SJSA1 (cell line): ENCODE results near the gene GRIN2A. TPM values are rescaled to one million over a fixed set of nuclear protein-coding genes. Genes with fewer than 3 reads are reported as not detected.

Experiments used
- DNase-seq, 2 experiments: peaks; one replicate each; pipeline ENCODE4 v3.0.0-alpha.2; 2015 to 2020; ENCODE audit warnings: low spot score in 2 of 2, low read depth in 1 of 2
- H3K27ac ChIP-seq: fragments of 250-450 bp; sonication (Bioruptor Pico); 2 replicates; pipeline ENCODE4 v1.5.1; 2020; ENCODE audit warnings: mild to moderate bottlenecking, moderate library complexity
- H3K27me3 ChIP-seq: fragments of 250-450 bp; sonication (Bioruptor Pico); replicated peaks from 2 replicates; pipeline ENCODE4 v1.5.1; 2020; ENCODE audit warnings: mild to moderate bottlenecking, moderate library complexity
- H3K36me3 ChIP-seq: fragments of 250-450 bp; sonication (Bioruptor Pico); 2 replicates; pipeline ENCODE4 v1.5.1; 2020; ENCODE audit warnings: mild to moderate bottlenecking
- H3K4me1 ChIP-seq: fragments of 250-450 bp; sonication (Bioruptor Pico); replicated peaks from 2 replicates; pipeline ENCODE4 v1.6.1; 2021; ENCODE audit warnings: mild to moderate bottlenecking
- H3K4me3 ChIP-seq: fragments of 250-450 bp; sonication (Bioruptor Pico); 2 replicates; pipeline ENCODE4 v1.5.1; 2020; ENCODE audit warnings: mild to moderate bottlenecking
- H3K9me3 ChIP-seq: fragments of 250-450 bp; sonication (Bioruptor Pico); replicated peaks from 2 replicates; pipeline ENCODE4 v1.5.1; 2020; ENCODE audit warnings: mild to moderate bottlenecking
- total RNA-seq: library from RNA; depleted of rRNA; stranded (reverse); fragments of >200 nt; shearing (Covaris generic); gene quantifications from 2 replicates; pipeline ENCODE4 v1.2.3, GENCODE V29; 2014

GRIN2A gene
- total RNA-seq, 1 experiment from 2014 or later: not detected

DNA sequence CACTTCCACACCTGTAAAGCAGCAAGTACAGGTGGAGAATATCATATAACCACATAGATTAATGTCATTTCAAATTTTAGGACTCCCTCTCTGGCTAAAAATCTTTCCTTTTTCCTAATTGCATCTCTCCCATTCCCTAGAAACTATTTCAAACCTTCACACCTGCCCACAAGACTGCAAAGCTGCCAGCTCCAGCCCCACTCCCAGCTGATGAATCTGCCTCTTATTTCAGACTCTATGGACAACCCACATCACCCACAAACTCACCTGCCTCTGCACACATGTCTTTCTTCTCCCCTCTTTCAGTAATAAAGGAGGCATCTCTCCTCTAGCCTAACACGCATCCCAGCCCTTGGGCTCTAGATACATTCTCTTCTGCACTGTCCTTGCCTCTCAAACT lies 315.1 kb downstream of the GRIN2A start:
- Histone ChIP-seq H3K36me3 (no peaks in the 10 kb centered on the region), H3K4me1 (no peaks in the 10 kb centered on the region), H3K9me3 (no peaks in the 10 kb centered on the region), H3K27me3 (no peaks in the 10 kb centered on the region), H3K4me3 (no peak overlapping the region), H3K27ac (no peak overlapping the region)
- DNase-seq: no peak

DNA sequence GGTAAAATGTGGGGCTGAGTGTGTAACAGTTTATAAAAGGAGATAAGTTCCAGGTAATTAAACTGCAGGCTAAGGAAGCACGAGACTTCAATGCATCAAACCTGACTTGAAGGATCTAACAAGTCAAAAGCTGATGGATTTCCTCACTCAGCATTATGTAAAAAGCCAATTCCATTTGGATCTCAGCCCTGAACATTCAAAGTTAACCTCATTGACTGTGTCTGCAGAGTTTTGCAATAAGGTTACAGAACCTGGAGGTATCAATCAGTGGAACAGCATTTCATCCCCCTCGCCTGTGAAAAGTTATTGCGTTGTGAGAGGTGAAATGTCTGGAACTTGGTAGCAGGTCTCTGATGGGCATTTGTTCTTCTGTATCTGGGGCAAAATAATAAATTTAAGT lies 317.8 kb downstream of the GRIN2A start:
- Histone ChIP-seq H3K4me3 (no peak overlapping the region), H3K9me3 (no peaks in the 10 kb centered on the region), H3K4me1 (no peaks in the 10 kb centered on the region), H3K36me3 (no peaks in the 10 kb centered on the region), H3K27ac (no peak overlapping the region), H3K27me3 (no peaks in the 10 kb centered on the region; the same call in 1 of the 2 replicates)
- no peak for DNase-seq

DNA sequence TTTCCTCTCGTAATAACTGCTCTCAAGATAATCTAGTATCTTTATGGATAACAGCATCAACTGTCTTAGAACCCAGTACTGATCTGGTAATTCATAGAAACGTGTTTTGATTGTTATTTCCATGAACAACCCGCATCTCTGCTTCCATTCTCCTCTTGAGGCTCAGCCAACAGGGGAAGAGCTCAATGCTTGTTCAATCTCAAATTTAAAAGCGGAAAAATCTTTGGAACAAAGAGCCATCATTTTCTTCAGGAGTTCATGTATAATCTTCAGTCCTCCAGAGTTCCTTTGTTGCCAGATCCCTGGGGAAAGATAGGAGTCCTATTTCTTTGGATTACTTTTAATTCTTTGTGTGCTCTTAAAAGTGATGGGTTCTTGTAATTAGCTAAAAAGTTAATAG lies 319.9 kb downstream of the GRIN2A start:
- no peak overlapping the region for H3K4me3 ChIP-seq
- no peaks in the 10 kb centered on the region for H3K36me3 ChIP-seq
- no peaks in the 10 kb centered on the region; the same call in none of the 2 replicates for H3K27me3 ChIP-seq
- no peak overlapping the region for H3K27ac ChIP-seq
- DNase-seq: no peak
- no peaks in the 10 kb centered on the region for H3K4me1 ChIP-seq
- no peaks in the 10 kb centered on the region for H3K9me3 ChIP-seq

DNA sequence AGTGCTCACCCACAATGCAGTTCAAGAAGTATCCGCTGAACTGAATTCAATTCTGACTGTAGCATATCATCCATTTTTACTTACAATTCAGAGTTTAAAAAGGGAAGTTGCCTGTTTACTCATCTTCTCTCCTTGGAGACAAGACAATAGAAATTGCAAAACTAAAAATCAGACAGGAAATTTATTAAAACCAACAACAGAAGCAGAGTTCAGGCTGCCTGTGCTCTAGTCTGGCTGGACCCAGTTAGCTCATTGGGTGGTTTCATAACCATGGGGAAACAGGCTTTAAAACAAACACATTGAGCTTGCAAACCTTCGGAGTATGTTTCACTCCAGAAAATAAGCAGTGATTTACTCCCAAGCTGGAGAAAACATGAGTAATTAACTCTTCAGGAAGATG lies 321.4 kb downstream of the GRIN2A start:
- no peak for DNase-seq
- no peaks in the 10 kb centered on the region for H3K9me3 ChIP-seq

DNA sequence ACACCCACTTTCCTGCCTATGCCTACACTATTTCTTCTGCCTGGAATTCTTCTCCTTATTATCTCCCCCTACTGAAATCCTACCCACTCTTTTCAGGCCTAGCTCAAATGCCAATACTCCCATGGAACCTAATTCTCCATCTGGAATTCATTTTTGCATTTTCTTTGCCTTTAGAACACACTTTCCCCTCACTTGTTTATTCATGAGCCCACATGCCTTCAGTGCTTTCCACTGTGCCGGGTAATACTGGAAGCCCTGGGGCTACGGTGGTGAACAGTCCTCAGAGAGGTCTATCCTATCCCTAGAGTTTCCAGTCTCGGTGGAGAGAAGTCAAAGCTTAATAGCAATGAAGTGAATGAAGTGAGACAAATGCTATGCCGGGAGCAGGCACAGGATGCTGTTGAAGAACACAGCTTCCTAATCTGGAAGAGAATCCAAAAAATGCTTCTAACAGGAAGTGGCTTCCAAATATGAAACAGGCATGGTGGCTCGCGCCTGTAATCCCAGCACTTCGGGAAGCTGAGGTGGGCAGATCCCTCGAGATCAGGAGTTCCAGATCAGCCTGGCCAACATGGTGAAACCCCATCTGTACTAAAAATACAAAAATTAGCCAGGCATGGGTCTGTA lies 322.4 kb downstream of the GRIN2A start:
- Histone ChIP-seq H3K4me1 (no peaks in the 10 kb centered on the region), H3K4me3 (no peak overlapping the region), H3K27me3 (no peaks in the 10 kb centered on the region; the same call in none of the 2 replicates), H3K36me3 (no peaks in the 10 kb centered on the region), H3K9me3 (no peaks in the 10 kb centered on the region), H3K27ac (no peak overlapping the region)
- no peak for DNase-seq

More for the DNA sequence above, 321.4 kb downstream of the GRIN2A start:
- H3K27ac ChIP-seq: no peak overlapping the region
- no peak overlapping the region for H3K4me3 ChIP-seq
- H3K27me3 ChIP-seq: no peaks in the 10 kb centered on the region; the same call in none of the 2 replicates
- H3K36me3 ChIP-seq: no peaks in the 10 kb centered on the region
- H3K4me1 ChIP-seq: no peaks in the 10 kb centered on the region

DNA sequence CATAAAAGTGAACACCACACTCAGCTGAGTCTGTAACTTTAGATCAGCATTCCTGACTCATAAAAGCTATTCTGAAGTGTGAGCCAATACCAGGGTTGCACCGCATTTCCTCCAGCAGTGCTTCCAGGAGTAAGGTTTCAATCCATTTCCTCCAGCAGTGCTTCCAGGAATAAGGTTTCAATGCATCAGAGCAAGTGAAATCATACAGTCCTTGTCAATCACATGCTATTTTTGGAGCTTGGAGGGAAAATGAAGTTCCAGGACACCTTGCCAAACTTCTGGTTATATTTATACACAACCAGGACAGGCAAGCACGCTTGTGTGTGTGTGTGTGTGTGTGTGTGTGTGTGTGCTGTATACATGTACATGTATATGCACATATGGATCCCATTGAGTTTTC lies 327.6 kb downstream of the GRIN2A start:
- DNase-seq: no peak
- H3K9me3 ChIP-seq: no peaks in the 10 kb centered on the region
- no peak overlapping the region for H3K27ac ChIP-seq
- H3K36me3 ChIP-seq: no peaks in the 10 kb centered on the region
- no peak overlapping the region for H3K4me3 ChIP-seq
- H3K4me1 ChIP-seq: no peaks in the 10 kb centered on the region
- H3K27me3 ChIP-seq: no peaks in the 10 kb centered on the region; the same call in 1 of the 2 replicates

DNA sequence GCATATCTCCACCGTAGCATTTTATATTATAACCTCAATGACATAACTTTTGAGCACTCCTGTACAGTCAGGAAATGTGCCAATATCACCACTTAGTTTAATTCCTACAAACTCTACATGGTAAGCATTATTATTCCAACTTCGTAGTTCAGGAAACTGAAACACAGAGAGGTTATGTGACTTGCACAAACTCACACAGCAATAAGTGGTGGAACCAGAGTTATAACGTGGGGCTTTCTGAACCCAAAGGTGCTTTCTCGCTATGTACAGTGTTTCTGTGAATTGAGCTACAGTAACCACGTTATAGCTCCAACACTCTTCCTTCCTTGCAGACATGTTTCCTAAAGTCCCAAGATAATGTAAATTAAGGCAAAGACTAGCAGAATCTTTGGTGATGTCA lies 330.2 kb downstream of the GRIN2A start:
- H3K27me3 ChIP-seq: no peaks in the 10 kb centered on the region
- no peak overlapping the region for H3K4me3 ChIP-seq
- no peaks in the 10 kb centered on the region for H3K36me3 ChIP-seq
- H3K9me3 ChIP-seq: no peaks in the 10 kb centered on the region
- no peak for DNase-seq
- no peak overlapping the region for H3K27ac ChIP-seq
- no peaks in the 10 kb centered on the region for H3K4me1 ChIP-seq

DNA sequence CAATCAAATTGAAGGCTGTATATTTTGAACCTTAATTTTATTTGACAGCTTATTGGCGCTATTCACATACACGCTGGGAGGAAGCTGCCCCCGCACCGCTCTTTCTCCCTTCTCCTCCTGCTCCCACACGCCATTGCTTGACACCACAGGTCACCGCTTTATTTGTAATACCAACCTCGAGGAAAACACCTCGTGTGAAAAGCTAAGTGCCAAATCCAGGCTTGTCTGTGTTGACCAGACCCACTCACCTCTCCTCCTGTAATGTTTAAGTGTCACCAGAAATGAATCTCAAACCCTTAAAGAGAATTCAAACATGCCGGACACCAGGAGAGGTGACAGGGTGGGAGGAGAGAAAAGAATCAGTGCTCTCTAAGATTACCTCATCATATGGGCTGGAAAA lies 331.4 kb downstream of the GRIN2A start:
- Histone ChIP-seq H3K27me3 (no peaks in the 10 kb centered on the region), H3K4me1 (no peaks in the 10 kb centered on the region), H3K9me3 (no peaks in the 10 kb centered on the region), H3K4me3 (no peak overlapping the region), H3K36me3 (no peaks in the 10 kb centered on the region), H3K27ac (no peak overlapping the region)
- no peak for DNase-seq

DNA sequence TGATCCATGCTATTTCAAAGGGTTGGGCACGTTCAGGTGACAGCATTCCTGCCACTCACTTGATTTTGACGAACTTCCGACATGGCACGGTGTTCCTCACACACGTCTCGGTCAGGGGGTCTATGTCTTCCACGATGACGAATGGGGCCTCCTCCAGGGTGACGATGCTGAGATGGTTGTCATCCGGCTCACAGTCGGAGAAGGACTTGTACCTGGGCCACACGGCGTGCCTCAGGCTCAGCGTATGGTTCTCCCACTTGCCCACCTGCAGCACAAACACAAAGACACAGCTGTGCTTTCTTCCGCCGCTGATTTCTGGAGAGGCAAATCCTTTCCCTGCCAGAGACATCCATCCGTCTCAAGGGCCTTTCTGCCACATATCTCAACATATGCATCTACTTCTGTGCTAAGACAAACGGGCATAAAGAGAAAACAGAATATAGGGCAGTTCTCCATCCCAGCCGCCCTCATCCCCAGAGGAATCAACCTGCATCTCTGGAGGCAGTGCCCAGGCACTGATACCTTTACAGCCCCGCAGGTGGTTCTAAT lies 332.5 kb downstream of the GRIN2A start:
- Histone ChIP-seq H3K36me3 (no peaks in the 10 kb centered on the region), H3K27me3 (no peaks in the 10 kb centered on the region), H3K4me3 (no peak overlapping the region), H3K9me3 (no peaks in the 10 kb centered on the region), H3K4me1 (no peaks in the 10 kb centered on the region), H3K27ac (no peak overlapping the region)
- DNase-seq: no peak

DNA sequence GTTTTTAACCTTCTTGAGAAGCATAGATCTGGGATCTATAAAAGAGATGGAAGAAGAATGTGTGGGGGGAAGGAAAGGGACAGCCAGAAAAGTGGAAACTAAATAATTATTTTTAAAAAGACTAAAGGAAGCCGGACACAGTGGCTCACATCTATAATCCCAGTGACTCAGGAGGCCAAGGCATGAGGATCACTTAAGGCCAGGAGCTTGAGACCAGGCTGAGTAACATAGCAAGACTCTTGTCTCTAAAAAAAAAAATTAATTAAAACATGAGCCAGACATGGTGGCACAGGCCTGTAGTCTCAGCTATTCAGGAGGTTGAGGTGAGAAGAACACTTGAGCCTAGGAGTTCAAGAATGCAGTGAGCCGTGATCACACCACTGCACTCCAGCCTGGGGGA lies 335.1 kb downstream of the GRIN2A start:
- Histone ChIP-seq H3K9me3 (no peaks in the 10 kb centered on the region), H3K4me3 (no peak overlapping the region), H3K4me1 (no peaks in the 10 kb centered on the region), H3K27me3 (no peaks in the 10 kb centered on the region), H3K36me3 (no peaks in the 10 kb centered on the region), H3K27ac (no peak overlapping the region)
- no peak for DNase-seq

DNA sequence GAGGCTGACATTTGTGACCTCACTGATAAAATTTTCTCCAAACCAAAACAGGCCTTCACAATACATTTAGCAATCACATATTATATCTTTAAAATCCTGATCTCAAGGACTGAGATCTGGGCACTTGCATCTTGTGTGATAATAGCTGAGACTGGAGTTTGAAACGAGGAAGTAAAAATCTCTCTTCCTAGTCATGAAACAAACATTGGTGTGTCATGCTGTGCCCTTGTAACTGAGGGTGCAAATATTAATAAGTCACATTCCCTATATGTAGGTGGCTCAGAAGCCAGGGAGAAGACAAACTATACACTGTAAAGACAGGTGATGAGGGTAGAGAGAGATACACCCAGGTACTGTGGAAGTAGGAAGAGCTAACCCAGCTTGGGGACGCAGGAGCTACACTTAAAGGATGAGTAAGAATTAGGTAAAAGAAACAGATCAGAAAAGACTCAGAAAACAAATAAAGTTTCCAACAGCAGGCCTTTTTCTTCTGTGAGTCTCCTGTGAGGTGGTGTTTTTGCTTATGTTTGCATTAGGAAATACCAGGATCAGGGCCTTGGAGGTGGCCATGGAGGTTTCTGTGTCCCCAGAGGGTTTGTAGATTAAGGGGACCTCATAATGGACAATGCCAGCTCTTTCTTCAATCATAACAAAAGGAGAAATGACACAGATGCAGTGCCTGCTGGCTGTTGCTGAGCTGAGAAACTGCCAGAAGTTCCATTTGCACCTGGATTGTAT lies 335.7 kb downstream of the GRIN2A start:
- no peak overlapping the region for H3K4me3 ChIP-seq
- no peaks in the 10 kb centered on the region for H3K9me3 ChIP-seq
- H3K36me3 ChIP-seq: no peaks in the 10 kb centered on the region
- no peaks in the 10 kb centered on the region for H3K4me1 ChIP-seq
- no peak for DNase-seq
- no peaks in the 10 kb centered on the region for H3K27me3 ChIP-seq
- no peak overlapping the region for H3K27ac ChIP-seq

DNA sequence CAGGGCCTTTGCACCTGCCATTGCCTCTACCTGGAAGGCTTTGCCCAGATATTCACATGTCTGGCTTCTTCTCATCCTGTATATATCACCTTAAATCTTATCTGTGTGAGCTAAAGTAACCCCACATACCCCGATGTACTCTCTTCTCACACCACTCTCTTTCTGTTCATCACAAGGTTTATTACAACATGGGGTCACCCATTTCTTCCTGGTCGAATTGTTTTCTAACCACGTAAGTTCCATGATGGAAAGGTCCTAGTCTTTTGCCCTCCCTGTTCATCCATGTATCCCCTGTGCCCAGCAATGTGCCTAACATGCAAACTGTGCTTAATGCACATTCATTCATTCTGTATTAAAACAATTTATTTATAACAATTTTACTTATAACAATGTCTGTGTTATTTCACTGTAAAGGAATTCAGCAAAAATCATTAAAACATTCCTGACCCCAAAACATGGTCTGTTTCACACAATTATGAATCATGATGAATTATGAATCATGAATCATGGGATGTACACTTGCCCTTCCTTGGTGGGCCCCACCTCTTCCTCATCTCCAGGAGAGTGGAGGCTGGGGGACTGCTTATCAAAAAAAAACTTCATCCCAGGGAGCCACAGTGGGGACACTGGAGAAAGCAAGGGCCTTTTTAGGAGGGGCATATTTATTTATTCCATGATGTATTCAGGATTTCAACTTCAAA lies 336.4 kb downstream of the GRIN2A start:
- DNase-seq: no peak
- H3K27me3 ChIP-seq: no peaks in the 10 kb centered on the region
- no peak overlapping the region for H3K4me3 ChIP-seq
- no peaks in the 10 kb centered on the region for H3K4me1 ChIP-seq
- no peaks in the 10 kb centered on the region for H3K9me3 ChIP-seq
- no peaks in the 10 kb centered on the region for H3K36me3 ChIP-seq
- no peak overlapping the region for H3K27ac ChIP-seq

DNA sequence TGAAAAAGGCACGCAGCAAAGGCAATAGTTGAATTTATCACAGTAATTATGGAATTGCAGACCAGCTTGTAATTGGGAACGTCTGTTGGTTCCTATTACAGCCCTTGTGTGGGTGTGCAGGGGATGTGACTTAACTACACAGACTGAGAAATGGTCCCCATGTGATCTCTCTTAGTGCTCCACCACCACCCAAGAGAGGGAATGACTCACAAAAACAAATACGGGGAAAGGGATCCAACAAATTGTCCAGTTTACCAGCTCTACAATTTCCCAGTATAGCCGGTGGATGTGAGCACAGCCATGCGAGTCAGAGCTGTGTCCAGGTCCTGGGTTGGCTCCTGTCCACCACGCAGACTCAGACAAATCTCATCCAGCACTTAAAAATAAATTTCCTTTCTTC lies 337.9 kb downstream of the GRIN2A start:
- no peak overlapping the region for H3K27ac ChIP-seq
- no peak overlapping the region for H3K4me3 ChIP-seq
- no peaks in the 10 kb centered on the region for H3K4me1 ChIP-seq
- H3K36me3 ChIP-seq: no peaks in the 10 kb centered on the region
- H3K9me3 ChIP-seq: no peaks in the 10 kb centered on the region
- no peaks in the 10 kb centered on the region for H3K27me3 ChIP-seq
- no peak for DNase-seq

DNA sequence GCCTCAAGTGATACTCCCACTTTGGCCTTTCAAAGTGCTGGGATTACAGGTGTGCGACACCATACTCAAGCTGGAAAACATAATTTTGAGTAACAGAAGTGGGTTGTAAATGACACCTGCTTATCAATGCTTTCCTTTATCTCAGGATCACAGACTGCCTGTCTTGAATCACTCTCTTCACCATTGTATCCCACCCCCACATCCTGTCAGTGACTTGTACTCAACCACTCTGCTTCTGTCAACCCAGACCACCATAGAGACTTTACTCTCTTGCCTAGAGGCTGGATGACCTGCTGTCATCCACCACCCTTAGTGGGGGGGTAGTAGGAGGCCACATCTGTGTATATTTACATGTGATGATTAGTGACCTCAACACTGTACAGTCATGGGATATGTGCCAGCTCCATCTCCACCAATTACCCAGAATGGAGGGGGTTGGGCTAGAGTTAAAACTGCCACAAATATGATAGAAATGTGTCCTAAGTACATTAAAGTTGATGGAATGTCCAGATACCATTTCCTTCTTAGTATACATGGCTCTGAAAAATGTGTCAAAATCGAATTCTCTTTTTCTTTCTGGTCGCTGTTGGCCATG lies 338.7 kb downstream of the GRIN2A start:
- Histone ChIP-seq H3K9me3 (no peaks in the 10 kb centered on the region), H3K36me3 (no peaks in the 10 kb centered on the region), H3K4me3 (no peak overlapping the region), H3K27ac (no peak overlapping the region), H3K4me1 (no peaks in the 10 kb centered on the region), H3K27me3 (no peaks in the 10 kb centered on the region)
- DNase-seq: no peak
